ENCODE results near the gene HOXC9.

Gene HOXC9

GRCh38 chr12:54042970-54043853 lies 43.3 kb downstream of the HOXC9 start:
- no peak for DNase-seq

- DNase-seq, result no peak
These were observed 44.6 kb downstream of the HOXC9 start for GRCh38 chr12:54044425-54045103.

GRCh38 chr12:54045401-54045800 lies 45.4 kb downstream of the HOXC9 start:
- no peak for DNase-seq

GRCh38 chr12:54045868-54046521 lies 46.0 kb downstream of the HOXC9 start:
- DNase-seq, result no peak

GRCh38 chr12:54046809-54047159 lies 46.8 kb downstream of the HOXC9 start:
- DNase-seq, result no peak

- DNase-seq, result no peak
These were observed 47.4 kb downstream of the HOXC9 start for GRCh38 chr12:54047160-54047963.

- DNase-seq, result no peak
These were observed 48.0 kb downstream of the HOXC9 start for GRCh38 chr12:54047964-54048303.

GRCh38 chr12:54048406-54049093 lies 48.6 kb downstream of the HOXC9 start:
- no peak for DNase-seq

- DNase-seq, result no peak
These were observed 49.1 kb downstream of the HOXC9 start for GRCh38 chr12:54049108-54049507.

- DNase-seq, result no peak
These were observed 50.5 kb downstream of the HOXC9 start for GRCh38 chr12:54050482-54050810.

GRCh38 chr12:54051026-54051842 lies 51.3 kb downstream of the HOXC9 start:
- no peak for DNase-seq

GRCh38 chr12:54051874-54052437 lies 52.0 kb downstream of the HOXC9 start:
- DNase-seq, result no peak

- DNase-seq, result no peak
These were observed 52.6 kb downstream of the HOXC9 start for GRCh38 chr12:54052438-54053002.

Measured in NCI-H146 (cell line).